ENCODE results near the gene GNPDA1. TPM values are rescaled to one million over a fixed set of nuclear protein-coding genes. Genes with fewer than 3 reads are reported as not detected.

Gene GNPDA1
- total RNA-seq, result 51.4 and 52.0 TPM in 2 replicates
- long read RNA-seq, transcript GNPDA1-201 (7 exons, 2,273 nt), result major isoform, 319 of 376 reads
- long read RNA-seq, transcript GNPDA1-210 (6 exons, 2,980 nt), result minor isoform, 25 of 376 reads
- long read RNA-seq, partial matches to known transcripts, result 13 of 376 reads
- long read RNA-seq, other reads (novel, unspliced or antisense), result 13 of 376 reads

DNA sequence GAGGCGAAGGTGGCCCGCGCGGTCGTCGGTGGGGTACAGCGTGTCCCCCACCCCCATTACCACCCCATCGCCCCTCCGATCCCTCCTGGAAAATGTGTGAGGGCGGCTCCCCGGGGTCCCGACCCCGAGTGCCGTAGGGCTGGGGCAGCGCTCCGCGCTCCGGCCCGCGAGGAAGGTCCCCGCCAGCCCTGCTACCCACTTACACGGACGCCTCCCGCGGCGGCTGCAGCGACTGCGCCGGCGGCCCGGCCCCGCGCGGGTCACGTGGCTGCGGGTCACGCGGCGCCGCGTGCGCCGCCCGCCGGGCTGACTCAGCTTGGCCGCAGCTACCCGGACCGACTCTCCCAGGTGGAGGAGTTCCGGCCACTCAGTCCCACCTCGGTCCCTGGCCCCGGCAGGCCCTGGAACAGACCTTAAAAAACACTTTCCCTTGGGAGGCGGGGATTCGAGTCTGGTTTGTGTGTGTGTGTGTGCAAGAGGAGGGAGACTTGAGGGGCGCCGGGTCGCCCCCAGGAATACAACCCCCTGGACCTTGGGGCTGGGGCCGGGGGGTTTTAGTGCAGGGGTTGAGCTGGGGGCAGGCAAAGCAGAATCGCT, at the start of gene GNPDA1:
GNPDA1 (minus strand) TSS at position 236 of the 597 bp plus-strand sequence. CDS start 992 bp downstream, outside the sequence.
- H3K36me3 Mint-ChIP-seq (ENCODE audit: unreplicated experiment), result peaks cover 10% of the 10 kb centered on the region
- DNase-seq (ENCODE audit: extremely low spot score, unreplicated experiment), result peak; percentile 92
- H3K4me1 Mint-ChIP-seq (ENCODE audit: unreplicated experiment), result peaks cover 25% of the 10 kb centered on the region
- no peak for TF ChIP-seq CTCF (IDR thresholded peaks at IDR 0.05)
- peak within 1 kb of the TSS; percentile 88 for H3K4me3 Mint-ChIP-seq (ENCODE audit: unreplicated experiment)
- no peaks in the 10 kb centered on the region for H3K9me3 Mint-ChIP-seq (ENCODE audit: unreplicated experiment)
- no peaks in the 10 kb centered on the region for H3K27me3 Mint-ChIP-seq (ENCODE audit: unreplicated experiment)
- peak within 1 kb of the TSS; percentile 95 for H3K27ac Mint-ChIP-seq (ENCODE audit: unreplicated experiment)

DNA sequence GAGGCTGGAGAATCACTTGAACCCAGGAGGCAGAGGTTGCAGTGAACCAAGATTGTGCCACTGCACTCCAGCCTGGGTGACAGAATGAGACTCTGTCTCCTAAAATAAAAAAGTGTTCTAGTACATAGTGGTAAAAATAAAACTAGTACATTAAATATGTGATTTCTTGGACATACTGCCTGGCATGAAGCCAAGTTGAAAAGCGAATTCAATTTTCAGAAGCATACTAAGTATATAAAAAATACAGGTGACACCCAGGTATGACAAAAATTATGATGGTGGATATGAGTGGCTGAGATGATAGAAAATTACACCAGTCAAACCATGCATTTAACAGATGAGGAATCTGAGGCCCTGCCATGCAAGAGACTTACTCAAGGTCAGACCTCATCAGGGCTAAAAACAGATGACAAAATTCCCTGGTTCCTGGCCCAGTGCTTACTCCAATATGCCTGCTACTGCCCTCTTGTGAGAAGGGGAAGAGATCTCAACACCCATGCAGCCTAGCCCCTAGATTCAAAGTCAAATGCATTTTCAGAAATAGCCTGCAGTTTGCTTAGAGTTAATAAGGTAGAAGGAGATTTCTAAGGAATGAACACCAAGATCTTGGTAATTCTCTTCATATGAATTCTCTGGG, 46.6 kb upstream of the GNPDA1 start:
- Mint-ChIP-seq H3K27ac (ENCODE audit: unreplicated experiment) (no peak overlapping the region), H3K27me3 (ENCODE audit: unreplicated experiment) (no peaks in the 10 kb centered on the region), H3K4me3 (ENCODE audit: unreplicated experiment) (no peak overlapping the region), H3K36me3 (ENCODE audit: unreplicated experiment) (no peaks in the 10 kb centered on the region), H3K9me3 (ENCODE audit: unreplicated experiment) (no peaks in the 10 kb centered on the region), H3K4me1 (ENCODE audit: unreplicated experiment) (peaks cover 18% of the 10 kb centered on the region)
- no peak for TF ChIP-seq CTCF (IDR thresholded peaks at IDR 0.05)
- DNase-seq (ENCODE audit: extremely low spot score, unreplicated experiment), result no peak

DNA sequence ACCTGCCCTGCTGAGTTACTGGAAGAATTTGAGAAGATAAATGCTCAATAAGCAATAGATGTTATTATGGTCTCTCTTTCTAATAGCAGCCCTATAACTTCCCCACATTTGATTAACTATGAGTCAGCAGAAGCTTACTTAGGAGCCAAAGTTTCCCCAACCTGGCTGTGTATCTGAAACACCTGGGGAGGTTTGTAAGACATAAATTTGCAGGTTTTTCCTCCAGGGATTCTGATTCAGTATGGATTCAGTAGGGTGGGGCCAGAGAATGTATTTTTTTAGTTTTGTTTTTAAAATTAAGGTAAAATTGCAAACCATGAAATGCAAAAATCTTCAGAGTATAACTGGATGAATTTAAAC, 44.9 kb upstream of the GNPDA1 start:
- DNase-seq (ENCODE audit: extremely low spot score, unreplicated experiment), result no peak
- Mint-ChIP-seq H3K9me3 (ENCODE audit: unreplicated experiment) (no peaks in the 10 kb centered on the region), H3K4me1 (ENCODE audit: unreplicated experiment) (peaks cover 23% of the 10 kb centered on the region), H3K36me3 (ENCODE audit: unreplicated experiment) (no peaks in the 10 kb centered on the region), H3K27me3 (ENCODE audit: unreplicated experiment) (no peaks in the 10 kb centered on the region), H3K27ac (ENCODE audit: unreplicated experiment) (no peak overlapping the region), H3K4me3 (ENCODE audit: unreplicated experiment) (no peak overlapping the region)
- TF ChIP-seq CTCF (IDR thresholded peaks at IDR 0.05), result no peak

GRCh38 chr5:142056816-142057696, 44.2 kb upstream of the GNPDA1 start:
- peaks cover 23% of the 10 kb centered on the region for H3K4me1 Mint-ChIP-seq (ENCODE audit: unreplicated experiment)
- no peaks in the 10 kb centered on the region for H3K9me3 Mint-ChIP-seq (ENCODE audit: unreplicated experiment)
- no peaks in the 10 kb centered on the region for H3K36me3 Mint-ChIP-seq (ENCODE audit: unreplicated experiment)
- no peaks in the 10 kb centered on the region for H3K27me3 Mint-ChIP-seq (ENCODE audit: unreplicated experiment)
- no peak for DNase-seq (ENCODE audit: extremely low spot score, unreplicated experiment)
- no peak overlapping the region for H3K4me3 Mint-ChIP-seq (ENCODE audit: unreplicated experiment)
- no peak for TF ChIP-seq CTCF (IDR thresholded peaks at IDR 0.05)
- no peak overlapping the region for H3K27ac Mint-ChIP-seq (ENCODE audit: unreplicated experiment)
